ENCODE data around the gene PPOX.

Gene PPOX

DNA sequence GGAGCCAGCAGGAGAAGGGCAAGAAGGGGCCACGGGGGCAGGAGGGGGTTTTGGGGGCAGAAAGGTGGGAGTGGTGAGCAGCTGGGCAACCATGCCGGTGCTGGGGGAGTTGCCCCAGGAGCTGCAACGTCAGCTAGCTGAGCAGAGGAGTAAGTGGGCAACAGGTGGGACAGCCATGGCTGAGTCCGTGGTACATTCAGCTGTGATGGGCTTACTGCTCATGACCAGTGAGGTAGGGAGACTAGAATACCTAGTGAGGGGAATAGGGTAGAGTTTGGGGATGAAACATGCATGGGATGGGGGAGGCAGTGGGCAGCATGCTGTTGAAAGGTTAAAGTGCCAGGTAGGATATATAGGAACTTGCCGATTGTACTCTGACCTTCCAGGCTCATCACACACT lies 4.6 kb upstream of the PPOX start:
- H3K27me3 ChIP-seq: no peaks in the 10 kb centered on the region
- peaks cover 27 to 34% of the 10 kb centered on the region in 2 experiments for H3K4me1 ChIP-seq (ENCODE audit: control insufficient read depth in 1 of 2, insufficient read depth in 1 of 2, low read depth in 1 of 2, low read length in 1 of 2)
- peaks cover 13% of the 10 kb centered on the region for H3K36me3 ChIP-seq
- TF ChIP-seq, protein P1, sequence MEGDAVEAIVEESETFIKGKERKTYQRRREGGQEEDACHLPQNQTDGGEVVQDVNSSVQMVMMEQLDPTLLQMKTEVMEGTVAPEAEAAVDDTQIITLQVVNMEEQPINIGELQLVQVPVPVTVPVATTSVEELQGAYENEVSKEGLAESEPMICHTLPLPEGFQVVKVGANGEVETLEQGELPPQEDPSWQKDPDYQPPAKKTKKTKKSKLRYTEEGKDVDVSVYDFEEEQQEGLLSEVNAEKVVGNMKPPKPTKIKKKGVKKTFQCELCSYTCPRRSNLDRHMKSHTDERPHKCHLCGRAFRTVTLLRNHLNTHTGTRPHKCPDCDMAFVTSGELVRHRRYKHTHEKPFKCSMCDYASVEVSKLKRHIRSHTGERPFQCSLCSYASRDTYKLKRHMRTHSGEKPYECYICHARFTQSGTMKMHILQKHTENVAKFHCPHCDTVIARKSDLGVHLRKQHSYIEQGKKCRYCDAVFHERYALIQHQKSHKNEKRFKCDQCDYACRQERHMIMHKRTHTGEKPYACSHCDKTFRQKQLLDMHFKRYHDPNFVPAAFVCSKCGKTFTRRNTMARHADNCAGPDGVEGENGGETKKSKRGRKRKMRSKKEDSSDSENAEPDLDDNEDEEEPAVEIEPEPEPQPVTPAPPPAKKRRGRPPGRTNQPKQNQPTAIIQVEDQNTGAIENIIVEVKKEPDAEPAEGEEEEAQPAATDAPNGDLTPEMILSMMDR (IDR thresholded peaks at IDR 0.05): no peak
- no peak overlapping the region for H3K4me3 ChIP-seq (ENCODE audit: low read depth in 1 of 2, low read length in 1 of 2)
- no peak overlapping the region for H3K27ac ChIP-seq
- no peaks in the 10 kb centered on the region for H3K9me3 ChIP-seq

DNA sequence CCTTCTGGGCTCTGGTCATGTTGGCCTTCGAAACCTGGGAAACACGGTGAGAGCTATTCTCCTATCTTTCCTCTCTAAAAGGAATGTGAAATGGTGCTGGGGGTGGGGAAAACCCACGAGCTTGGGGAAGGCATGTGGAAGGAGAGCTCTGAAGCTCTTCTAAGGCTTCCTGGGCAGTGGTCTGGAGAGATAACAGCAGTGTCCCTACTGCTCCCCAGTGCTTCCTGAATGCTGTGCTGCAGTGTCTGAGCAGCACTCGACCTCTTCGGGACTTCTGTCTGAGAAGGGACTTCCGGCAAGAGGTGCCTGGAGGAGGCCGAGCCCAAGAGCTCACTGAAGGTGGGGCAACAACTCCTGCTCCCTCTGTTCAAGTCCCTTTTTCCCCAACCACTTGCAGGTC lies 4.2 kb upstream of the PPOX start:
- TF ChIP-seq, protein P1 (IDR thresholded peaks at IDR 0.05): no peak
- Histone ChIP-seq H3K27ac (no peak overlapping the region), H3K27me3 (no peaks in the 10 kb centered on the region), H3K9me3 (no peaks in the 10 kb centered on the region), H3K4me3 (ENCODE audit: low read depth in 1 of 2, low read length in 1 of 2) (no peak overlapping the region), H3K36me3 (peaks cover 13% of the 10 kb centered on the region), H3K4me1 (ENCODE audit: control insufficient read depth in 1 of 2, insufficient read depth in 1 of 2, low read depth in 1 of 2, low read length in 1 of 2) (peaks cover 31 to 38% of the 10 kb centered on the region in 2 experiments)

DNA sequence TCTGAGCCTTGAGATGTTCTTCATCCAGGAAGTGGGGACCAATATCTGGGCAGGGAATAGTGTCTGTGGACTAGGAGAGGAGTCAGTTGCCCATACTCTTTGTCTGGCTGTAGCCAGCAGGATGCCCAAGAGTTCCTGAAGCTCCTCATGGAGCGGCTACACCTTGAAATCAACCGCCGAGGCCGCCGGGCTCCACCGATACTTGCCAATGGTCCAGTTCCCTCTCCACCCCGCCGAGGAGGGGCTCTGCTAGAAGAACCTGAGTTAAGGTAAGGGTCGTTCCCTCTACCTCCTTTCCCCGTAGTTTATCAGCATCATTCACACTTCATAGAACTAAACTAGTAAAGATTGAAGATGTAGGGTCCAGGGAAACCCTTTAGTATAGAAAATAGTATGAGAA lies 3.4 kb upstream of the PPOX start:
- Histone ChIP-seq H3K27me3 (no peaks in the 10 kb centered on the region), H3K27ac (no peak overlapping the region), H3K4me3 (ENCODE audit: low read depth in 1 of 2, low read length in 1 of 2) (no peak overlapping the region), H3K36me3 (peaks cover 13% of the 10 kb centered on the region), H3K9me3 (no peaks in the 10 kb centered on the region), H3K4me1 (ENCODE audit: control insufficient read depth in 1 of 2, insufficient read depth in 1 of 2, low read depth in 1 of 2, low read length in 1 of 2) (peaks cover 33 to 42% of the 10 kb centered on the region in 2 experiments)
- TF ChIP-seq, protein P1 (IDR thresholded peaks at IDR 0.05): no peak

DNA sequence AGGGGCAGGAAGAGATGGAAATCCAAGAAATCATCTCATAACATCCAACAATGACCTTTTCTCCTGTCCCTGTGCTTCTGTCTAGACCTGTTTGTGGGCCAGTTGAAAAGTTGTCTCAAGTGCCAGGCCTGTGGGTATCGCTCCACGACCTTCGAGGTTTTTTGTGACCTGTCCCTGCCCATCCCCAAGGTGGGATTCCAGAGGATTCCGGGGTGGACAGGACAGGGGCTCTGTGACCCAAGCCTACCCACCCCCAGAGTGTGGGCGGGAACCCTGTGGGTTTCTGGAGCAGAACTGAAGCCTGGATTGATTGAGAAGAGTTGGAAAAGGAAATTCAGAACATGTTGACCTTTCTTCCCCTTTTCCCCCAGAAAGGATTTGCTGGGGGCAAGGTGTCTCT lies 2.4 kb upstream of the PPOX start:
- H3K27me3 ChIP-seq: no peaks in the 10 kb centered on the region
- H3K27ac ChIP-seq: no peak overlapping the region

DNA sequence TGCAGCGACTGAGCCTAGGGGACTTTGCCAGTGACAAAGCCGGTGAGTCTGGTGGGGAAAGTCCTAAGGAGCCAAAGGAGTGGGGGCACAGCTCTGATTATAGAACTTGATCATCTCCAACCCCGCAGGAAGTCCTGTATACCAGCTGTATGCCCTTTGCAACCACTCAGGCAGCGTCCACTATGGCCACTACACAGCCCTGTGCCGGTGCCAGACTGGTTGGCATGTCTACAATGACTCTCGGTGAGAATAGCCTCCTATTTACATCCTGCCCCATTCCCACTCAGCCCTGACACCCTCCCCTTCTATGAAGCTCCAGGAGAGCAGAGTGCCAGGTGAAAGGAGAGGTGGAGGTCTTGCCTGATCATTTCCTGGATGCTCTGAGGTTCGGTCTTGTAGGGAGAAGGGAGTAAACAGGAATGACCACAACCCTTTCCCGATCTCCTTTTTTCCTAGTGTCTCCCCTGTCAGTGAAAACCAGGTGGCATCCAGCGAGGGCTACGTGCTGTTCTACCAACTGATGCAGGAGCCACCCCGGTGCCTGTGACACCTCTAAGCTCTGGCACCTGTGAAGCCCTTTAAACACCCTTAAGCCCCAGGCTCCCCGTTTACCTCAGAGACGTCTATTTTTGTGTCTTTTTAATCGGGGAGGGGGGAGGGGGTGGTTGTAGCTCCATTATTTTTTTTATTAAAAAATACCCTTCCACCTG lies 1.2 kb upstream of the PPOX start:
- H3K4me1 ChIP-seq (ENCODE audit: control insufficient read depth in 1 of 2, insufficient read depth in 1 of 2, low read depth in 1 of 2, low read length in 1 of 2): peaks cover 23 to 31% of the 10 kb centered on the region in 2 experiments
- peaks cover 19% of the 10 kb centered on the region for H3K36me3 ChIP-seq
- H3K9me3 ChIP-seq: no peaks in the 10 kb centered on the region
- TF ChIP-seq, protein P1 (IDR thresholded peaks at IDR 0.05): no peak
- H3K27me3 ChIP-seq: no peaks in the 10 kb centered on the region
- H3K27ac ChIP-seq: peak overlapping the region; percentile 94
- peak overlapping the region; percentile 75 to 84 for H3K4me3 ChIP-seq (ENCODE audit: low read depth in 1 of 2, low read length in 1 of 2)

More for the DNA sequence above, 2.4 kb upstream of the PPOX start:
- Histone ChIP-seq H3K36me3 (peaks cover 13% of the 10 kb centered on the region), H3K9me3 (no peaks in the 10 kb centered on the region), H3K4me3 (ENCODE audit: low read depth in 1 of 2, low read length in 1 of 2) (no peak overlapping the region), H3K4me1 (ENCODE audit: control insufficient read depth in 1 of 2, insufficient read depth in 1 of 2, low read depth in 1 of 2, low read length in 1 of 2) (peaks cover 30 to 39% of the 10 kb centered on the region in 2 experiments)
- TF ChIP-seq, protein P1 (IDR thresholded peaks at IDR 0.05): no peak

Data from neutrophil (primary cell).